BE2C (cell line): Measurements from ENCODE around the gene PLCB1.

Experiments
- DNase-seq: peaks from one replicate; pipeline ENCODE4 v3.0.0-alpha.2; 2020
- H3K27me3 ChIP-seq: fragments of 250-450 bp; sonication (Bioruptor Pico); 2 replicates; pipeline ENCODE4 v1.5.1; 2020; ENCODE audit warnings: mild to moderate bottlenecking
- H3K36me3 ChIP-seq: fragments of 250-450 bp; sonication (Bioruptor Pico); 2 replicates; pipeline ENCODE4 v1.5.1; 2020; ENCODE audit warnings: mild to moderate bottlenecking
- H3K4me1 ChIP-seq: fragments of 250-450 bp; sonication (Bioruptor Pico); 2 replicates; pipeline ENCODE4 v1.5.1; 2020
- H3K4me3 ChIP-seq: 2 replicates; pipeline ENCODE4 v1.5.1; 2011; ENCODE audit warnings: low read depth, low read length
- H3K9me3 ChIP-seq: fragments of 250-450 bp; sonication (Bioruptor Pico); 2 replicates; pipeline ENCODE4 v1.5.1; 2020
- TF ChIP-seq, protein P1 (sequence below): IDR thresholded peaks from 2 replicates; pipeline ENCODE4 v1.5.1; 2012; ENCODE audit warnings: mild to moderate bottlenecking, low read depth, low read length

The PLCB1 gene

GRCh38 chr20:8242827-8243724 is 111.0 kb downstream of the PLCB1 start:
- TF ChIP-seq, protein P1, sequence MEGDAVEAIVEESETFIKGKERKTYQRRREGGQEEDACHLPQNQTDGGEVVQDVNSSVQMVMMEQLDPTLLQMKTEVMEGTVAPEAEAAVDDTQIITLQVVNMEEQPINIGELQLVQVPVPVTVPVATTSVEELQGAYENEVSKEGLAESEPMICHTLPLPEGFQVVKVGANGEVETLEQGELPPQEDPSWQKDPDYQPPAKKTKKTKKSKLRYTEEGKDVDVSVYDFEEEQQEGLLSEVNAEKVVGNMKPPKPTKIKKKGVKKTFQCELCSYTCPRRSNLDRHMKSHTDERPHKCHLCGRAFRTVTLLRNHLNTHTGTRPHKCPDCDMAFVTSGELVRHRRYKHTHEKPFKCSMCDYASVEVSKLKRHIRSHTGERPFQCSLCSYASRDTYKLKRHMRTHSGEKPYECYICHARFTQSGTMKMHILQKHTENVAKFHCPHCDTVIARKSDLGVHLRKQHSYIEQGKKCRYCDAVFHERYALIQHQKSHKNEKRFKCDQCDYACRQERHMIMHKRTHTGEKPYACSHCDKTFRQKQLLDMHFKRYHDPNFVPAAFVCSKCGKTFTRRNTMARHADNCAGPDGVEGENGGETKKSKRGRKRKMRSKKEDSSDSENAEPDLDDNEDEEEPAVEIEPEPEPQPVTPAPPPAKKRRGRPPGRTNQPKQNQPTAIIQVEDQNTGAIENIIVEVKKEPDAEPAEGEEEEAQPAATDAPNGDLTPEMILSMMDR, result no peak
- DNase-seq, result no peak
- Histone ChIP-seq H3K27me3 (no peaks in the 10 kb centered on the region), H3K36me3 (no peaks in the 10 kb centered on the region), H3K9me3 (no peaks in the 10 kb centered on the region), H3K4me1 (peaks cover 13% of the 10 kb centered on the region), H3K4me3 (no peak overlapping the region)

DNA sequence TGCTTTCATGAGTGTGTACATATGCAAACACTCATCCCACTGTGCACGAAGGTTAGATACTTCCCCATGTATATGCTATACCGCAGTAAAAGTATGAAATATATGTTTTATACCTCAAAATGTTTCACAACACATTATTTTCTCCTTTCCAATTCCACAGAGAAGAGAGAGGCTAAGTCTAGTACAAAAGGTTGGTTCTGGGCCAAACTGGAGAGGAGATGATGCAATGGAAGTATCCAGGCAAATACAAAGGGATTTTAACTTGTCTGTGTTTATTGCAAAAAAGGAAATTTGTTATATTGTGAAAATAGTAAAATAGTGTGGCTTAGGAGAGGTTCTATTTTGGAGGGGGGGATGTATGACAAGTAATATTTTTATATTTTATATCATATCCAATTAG is 112.6 kb downstream of the PLCB1 start:
- H3K36me3 ChIP-seq, result no peaks in the 10 kb centered on the region
- no peak for DNase-seq
- H3K4me1 ChIP-seq, result peaks cover 16% of the 10 kb centered on the region

GRCh38 chr20:8246153-8246552 is 114.1 kb downstream of the PLCB1 start:
- no peaks in the 10 kb centered on the region for H3K36me3 ChIP-seq
- H3K4me3 ChIP-seq, result no peak overlapping the region
- TF ChIP-seq, protein P1, result no peak
- DNase-seq, result no peak
- peaks cover 28% of the 10 kb centered on the region for H3K4me1 ChIP-seq
- H3K9me3 ChIP-seq, result no peaks in the 10 kb centered on the region
- H3K27me3 ChIP-seq, result no peaks in the 10 kb centered on the region

More for the DNA sequence above, 112.6 kb downstream of the PLCB1 start:
- TF ChIP-seq, protein P1, result no peak
- H3K9me3 ChIP-seq, result no peaks in the 10 kb centered on the region
- H3K4me3 ChIP-seq, result no peak overlapping the region
- no peaks in the 10 kb centered on the region for H3K27me3 ChIP-seq

DNA sequence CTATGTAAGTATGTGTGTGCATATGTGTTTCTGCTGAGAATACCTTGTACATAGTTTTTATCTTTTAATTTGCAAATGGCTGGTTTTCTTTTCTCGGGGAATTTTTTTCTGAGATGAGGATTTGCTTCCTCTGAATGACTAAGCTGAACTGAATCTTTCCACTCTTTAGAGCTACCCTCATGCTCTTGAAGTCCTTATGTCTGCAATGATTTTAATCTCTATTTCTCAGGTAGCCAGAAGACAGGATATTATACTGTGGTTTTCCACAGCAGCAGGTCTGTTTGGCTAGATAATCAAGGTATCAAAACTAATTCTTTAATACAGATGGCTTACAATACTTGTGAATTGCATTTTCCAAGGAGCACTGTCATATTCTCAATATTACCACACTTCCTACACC is 114.7 kb downstream of the PLCB1 start:
- TF ChIP-seq, protein P1, result no peak
- no peak for DNase-seq
- peaks cover 29% of the 10 kb centered on the region for H3K4me1 ChIP-seq

GRCh38 chr20:8248051-8248450 is 116.0 kb downstream of the PLCB1 start:
- no peak overlapping the region for H3K4me3 ChIP-seq
- no peaks in the 10 kb centered on the region for H3K27me3 ChIP-seq
- TF ChIP-seq, protein P1, result no peak
- no peaks in the 10 kb centered on the region for H3K36me3 ChIP-seq
- no peak for DNase-seq
- no peaks in the 10 kb centered on the region for H3K9me3 ChIP-seq
- H3K4me1 ChIP-seq, result peaks cover 33% of the 10 kb centered on the region

More for the DNA sequence above, 114.7 kb downstream of the PLCB1 start:
- Histone ChIP-seq H3K36me3 (no peaks in the 10 kb centered on the region), H3K4me3 (no peak overlapping the region), H3K27me3 (no peaks in the 10 kb centered on the region), H3K9me3 (no peaks in the 10 kb centered on the region)

DNA sequence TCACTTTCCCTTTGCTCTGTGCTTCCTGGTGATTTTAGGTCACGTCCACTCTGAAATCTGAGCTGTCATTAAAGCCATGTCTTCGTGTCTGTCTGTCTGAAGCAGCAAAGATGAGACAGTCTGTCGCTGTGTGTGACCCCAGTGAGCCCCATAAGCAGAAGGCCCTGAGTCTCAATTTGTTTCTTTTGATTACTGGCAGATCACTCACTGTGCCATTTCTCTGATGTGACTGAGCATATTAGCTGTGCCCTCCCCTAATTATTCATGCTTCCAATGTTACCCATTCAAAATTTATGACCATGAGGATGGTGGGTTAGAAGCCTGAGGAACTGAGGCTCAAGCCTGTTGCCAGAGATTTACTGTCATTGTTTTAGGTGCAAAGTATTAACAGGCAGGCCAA is 117.6 kb downstream of the PLCB1 start:
- TF ChIP-seq, protein P1, result no peak
- DNase-seq, result no peak
- Histone ChIP-seq H3K4me1 (peaks cover 24% of the 10 kb centered on the region), H3K36me3 (no peaks in the 10 kb centered on the region), H3K27me3 (no peaks in the 10 kb centered on the region), H3K4me3 (no peak overlapping the region), H3K9me3 (no peaks in the 10 kb centered on the region)
